ENCODE data around the gene RPL28. TPM values are rescaled to one million over a fixed set of nuclear protein-coding genes. Genes with fewer than 3 reads are reported as not detected.

The RPL28 gene
- total RNA-seq, 1 donor from 2014 or later = 1,017 TPM

GRCh38 chr19:55373993-55374757, 11.6 kb upstream of the RPL28 start:
- Histone ChIP-seq H3K4me2 (peak overlapping the region; percentile 54), H4K20me1 (ENCODE audit: low read depth) (no peaks in the 10 kb centered on the region), H3K4me3 (no peak overlapping the region), H3K4me1 (peaks cover 42% of the 10 kb centered on the region), H2AFZ (replicated peaks) (no peak overlapping the region), H3K36me3 (no peaks in the 10 kb centered on the region), H3F3A (ENCODE audit: low read depth) (peaks cover 30% of the 10 kb centered on the region), H3K9me3 (ENCODE audit: low read depth) (no peaks in the 10 kb centered on the region), H3K27me3 (peaks cover 86% of the 10 kb centered on the region), H3K79me2 (ENCODE audit: low read depth) (no peaks in the 10 kb centered on the region), H3K27ac (no peak overlapping the region), H3K9ac (no peak overlapping the region)
- Mint-ChIP-seq H3K9me3 (no peaks in the 10 kb centered on the region), H3K4me1 (peaks cover 31% of the 10 kb centered on the region), H3K4me3 (peak overlapping the region; percentile 40), H3K27me3 (ENCODE audit: insufficient read depth, low read depth) (peaks cover 33% of the 10 kb centered on the region), H3K36me3 (no peaks in the 10 kb centered on the region), H3K27ac (peak overlapping the region; percentile 57)
- DNase-seq (ENCODE audit: low spot score) = peak; percentile 60
- TF ChIP-seq EZH2phosphoT487 (IDR thresholded peaks at IDR 0.05) = no peak
- no peak for TF ChIP-seq CTCF (IDR thresholded peaks at IDR 0.05)
- no peak for TF ChIP-seq EZH2 (IDR thresholded peaks at IDR 0.05)

- Histone ChIP-seq H3K27me3 (peaks cover 65% of the 10 kb centered on the region), H3K36me3 (no peaks in the 10 kb centered on the region), H3K9ac (no peak within 1 kb of the TSS), H3K4me1 (peaks cover 42% of the 10 kb centered on the region), H4K20me1 (ENCODE audit: low read depth) (no peaks in the 10 kb centered on the region), H3K9me3 (ENCODE audit: low read depth) (no peaks in the 10 kb centered on the region), H3K4me2 (peak within 1 kb of the TSS; percentile 84), H3K27ac (no peak within 1 kb of the TSS), H3K79me2 (ENCODE audit: low read depth) (no peaks in the 10 kb centered on the region), H3K4me3 (peak within 1 kb of the TSS; percentile 39), H2AFZ (replicated peaks) (peak within 1 kb of the TSS; percentile 73), H3F3A (ENCODE audit: low read depth) (peaks cover 30% of the 10 kb centered on the region)
- H3K36me3 Mint-ChIP-seq = no peaks in the 10 kb centered on the region
- H3K9me3 Mint-ChIP-seq = no peaks in the 10 kb centered on the region
- no peak within 1 kb of the TSS for H3K4me3 Mint-ChIP-seq
- H3K4me1 Mint-ChIP-seq = peaks cover 24% of the 10 kb centered on the region
- TF ChIP-seq EZH2 (IDR thresholded peaks at IDR 0.05) = peak; percentile 33
- TF ChIP-seq EZH2phosphoT487 (IDR thresholded peaks at IDR 0.05) = no peak
- no peak within 1 kb of the TSS for H3K27ac Mint-ChIP-seq
- DNase-seq (ENCODE audit: low spot score) = peak; percentile 46
- H3K27me3 Mint-ChIP-seq (ENCODE audit: insufficient read depth, low read depth) = peaks cover 25% of the 10 kb centered on the region
These were observed 9.3 kb upstream of the RPL28 start, which contains the start of gene TMEM190 for GRCh38 chr19:55376241-55376933. Gene TMEM190 (plus strand): TSS chr19:55376826. CDS start chr19:55376854, 28 bp downstream.

- Mint-ChIP-seq H3K4me1 (peaks cover 20% of the 10 kb centered on the region), H3K27ac (no peak overlapping the region), H3K27me3 (ENCODE audit: insufficient read depth, low read depth) (peaks cover 19% of the 10 kb centered on the region), H3K36me3 (no peaks in the 10 kb centered on the region), H3K9me3 (peaks cover 4% of the 10 kb centered on the region), H3K4me3 (no peak overlapping the region)
- H4K20me1 ChIP-seq (ENCODE audit: low read depth) = no peaks in the 10 kb centered on the region
- H3K9me3 ChIP-seq (ENCODE audit: low read depth) = no peaks in the 10 kb centered on the region
- H3K36me3 ChIP-seq = no peaks in the 10 kb centered on the region
- peaks cover 42% of the 10 kb centered on the region for H3K4me1 ChIP-seq
- H3K9ac ChIP-seq = no peak overlapping the region
- TF ChIP-seq EZH2 (IDR thresholded peaks at IDR 0.05) (no peak), CTCF (IDR thresholded peaks at IDR 0.05) (no peak), EZH2phosphoT487 (IDR thresholded peaks at IDR 0.05) (no peak)
- H3K27me3 ChIP-seq = peaks cover 61% of the 10 kb centered on the region
- H3K4me3 ChIP-seq = peak overlapping the region; percentile 39
- peak overlapping the region; percentile 84 for H3K4me2 ChIP-seq
- H3K79me2 ChIP-seq (ENCODE audit: low read depth) = no peaks in the 10 kb centered on the region
- peak overlapping the region; percentile 73 for H2AFZ ChIP-seq (replicated peaks)
- H3K27ac ChIP-seq = no peak overlapping the region
- peak; percentile 66 for DNase-seq (ENCODE audit: low spot score)
- peaks cover 30% of the 10 kb centered on the region for H3F3A ChIP-seq (ENCODE audit: low read depth)
These were observed 8.2 kb upstream of the RPL28 start for GRCh38 chr19:55377356-55378131.
